ENCODE data around the gene TFDP2.

GRCh38 chr3:142120707-142121106, 28.6 kb downstream of the TFDP2 start:
- TF ChIP-seq CTCF (IDR thresholded peaks at IDR 0.05) (no peak), ZFX (IDR thresholded peaks at IDR 0.05; ENCODE audit: borderline replicate concordance) (no peak)

Data from 22Rv1 (cell line).